GM18951 (cell line): Measurements from ENCODE around the gene SETX.

ENCODE experiments used
- POLR2A ChIP-seq: IDR thresholded peaks from 4 replicates; pipeline ENCODE4 v1.6.1; 2011; ENCODE audit warnings: mild to moderate bottlenecking; ENCODE audit not compliant: insufficient read length, insufficient read depth; ENCODE audit errors: extremely low read depth
- in situ Hi-C: fragments of 300-500 bp; cut with MboI; formaldehyde crosslinking; loops from one replicate; pipeline ENCODE4 v1.12.0; 2022; ENCODE audit warnings: low sequenced_read_pairs, mixed read lengths, inconsistent platforms; ENCODE audit not compliant: unreplicated experiment

The SETX gene

GRCh38 chr9:132249690-132250089, 105.1 kb downstream of the SETX start:
- in situ Hi-C loops = no loop called here
- no peak for TF ChIP-seq POLR2A

GRCh38 chr9:132249123-132249522, 105.7 kb downstream of the SETX start:
- no peak for TF ChIP-seq POLR2A
- in situ Hi-C loops = no loop called here

- in situ Hi-C loops = no loop called here
- TF ChIP-seq POLR2A = no peak
Observed at GRCh38 chr9:132247942-132248341, 106.8 kb downstream of the SETX start.

GRCh38 chr9:132245465-132245864, 109.3 kb downstream of the SETX start:
- in situ Hi-C loops = no loop called here
- TF ChIP-seq POLR2A = no peak

GRCh38 chr9:132244582-132245455, 110.0 kb downstream of the SETX start:
- no peak for TF ChIP-seq POLR2A
- in situ Hi-C loops = no loop called here

- TF ChIP-seq POLR2A = no peak
- in situ Hi-C loops = no loop called here
Observed at GRCh38 chr9:132243156-132244074, 111.4 kb downstream of the SETX start.

GRCh38 chr9:132242621-132243155, 112.1 kb downstream of the SETX start:
- in situ Hi-C loops = no loop called here
- no peak for TF ChIP-seq POLR2A

- TF ChIP-seq POLR2A = no peak
- in situ Hi-C loops = no loop called here
Observed at GRCh38 chr9:132241840-132242620, 112.8 kb downstream of the SETX start.

GRCh38 chr9:132241483-132241839, 113.3 kb downstream of the SETX start:
- in situ Hi-C loops = no loop called here
- TF ChIP-seq POLR2A = peak; percentile 12

GRCh38 chr9:132240841-132241482, 113.8 kb downstream of the SETX start:
- TF ChIP-seq POLR2A = no peak
- in situ Hi-C loops = no loop called here

GRCh38 chr9:132239999-132240840, 114.6 kb downstream of the SETX start:
- TF ChIP-seq POLR2A = no peak
- in situ Hi-C loops = loop anchor here (10.0 kb wide), 1 partner anchor 475 kb away; no protein-coding TSS in a partner anchor
